ENCODE results near the gene ATP1A3.

ATP1A3 gene

DNA sequence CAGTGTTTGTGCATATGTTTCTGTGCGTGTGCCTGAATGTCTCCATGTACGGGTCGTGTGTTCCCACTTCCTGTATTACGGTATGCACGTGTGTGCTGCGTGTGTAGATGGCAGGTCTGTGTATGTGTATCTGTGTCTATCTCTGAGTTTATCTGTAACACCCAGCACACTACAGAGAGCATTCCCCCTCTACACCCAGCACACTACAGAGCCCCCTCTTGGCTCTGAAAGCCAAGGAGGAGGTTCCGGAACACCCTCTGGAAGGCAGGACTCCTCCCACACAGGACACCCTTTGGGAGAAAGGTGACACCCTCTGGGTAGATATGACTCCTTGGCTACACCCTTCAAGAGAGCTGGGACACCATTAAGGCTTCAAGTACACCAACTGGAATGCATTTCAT is 63.7 kb downstream of the ATP1A3 start:
- no peak for DNase-seq (ENCODE audit: low read depth in 1 of 2, low spot score in 1 of 2)

DNA sequence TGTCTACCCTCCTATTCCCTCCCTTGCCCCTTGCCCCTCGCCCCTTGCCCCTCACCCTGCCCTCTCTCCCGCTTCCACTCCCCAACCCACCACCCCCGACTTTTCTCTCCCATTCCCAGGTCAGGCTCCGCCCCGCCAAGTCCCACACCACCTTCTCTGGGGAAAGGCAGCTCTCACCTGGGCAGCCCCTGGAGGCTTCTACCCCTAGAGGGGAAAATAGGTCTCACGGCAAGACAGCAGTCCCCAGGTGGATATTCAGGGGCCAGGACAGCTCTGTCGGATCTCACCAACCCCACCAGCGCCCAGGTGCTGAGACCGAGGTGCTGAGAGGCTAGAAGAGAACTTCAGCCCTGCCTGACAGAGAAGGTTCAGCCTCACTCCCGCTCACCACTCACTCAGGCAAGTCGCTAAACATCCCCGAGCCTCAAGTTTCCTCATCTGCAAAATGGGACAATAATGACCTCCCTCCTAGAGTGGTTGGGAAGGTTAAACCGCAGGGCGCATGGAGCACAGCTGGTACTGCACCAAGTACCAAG is 64.4 kb downstream of the ATP1A3 start:
- DNase-seq (ENCODE audit: low read depth in 1 of 2, low spot score in 1 of 2) = no peak

DNA sequence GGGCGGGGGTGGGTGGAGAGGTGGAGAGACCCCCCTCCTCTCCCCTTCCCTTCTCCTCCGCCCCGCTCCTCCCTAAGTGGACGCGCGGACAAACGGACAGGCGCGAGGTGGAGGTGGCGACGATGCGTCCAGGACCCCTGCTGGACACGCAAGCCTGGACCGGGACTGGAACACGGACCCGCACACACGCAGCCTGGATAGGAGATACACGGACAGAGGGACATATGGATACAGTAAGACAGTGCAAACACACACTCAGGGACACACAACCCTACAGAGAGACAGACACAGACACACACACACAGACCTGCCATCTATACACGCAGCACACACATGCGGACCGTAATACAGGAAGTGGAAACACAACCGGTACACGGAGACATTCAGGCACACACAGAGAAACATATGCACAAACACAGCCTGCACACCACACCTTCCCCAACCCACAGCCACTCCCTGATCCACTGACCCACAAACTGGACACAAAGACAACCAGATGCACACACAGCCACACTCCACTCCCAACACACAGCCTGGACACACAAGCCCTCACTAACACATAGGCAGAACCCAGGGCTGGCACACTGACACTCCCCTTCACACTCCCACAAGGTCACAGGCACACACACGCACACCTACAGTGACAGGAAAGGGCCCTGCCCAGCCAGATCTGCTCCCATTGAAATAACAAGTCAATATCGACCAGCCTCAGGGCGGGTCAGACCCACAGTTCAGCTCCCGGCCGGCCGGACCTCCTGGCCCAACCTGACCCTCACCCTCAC is 65.1 kb downstream of the ATP1A3 start:
- DNase-seq (ENCODE audit: low read depth in 1 of 2, low spot score in 1 of 2) = no peak

DNA sequence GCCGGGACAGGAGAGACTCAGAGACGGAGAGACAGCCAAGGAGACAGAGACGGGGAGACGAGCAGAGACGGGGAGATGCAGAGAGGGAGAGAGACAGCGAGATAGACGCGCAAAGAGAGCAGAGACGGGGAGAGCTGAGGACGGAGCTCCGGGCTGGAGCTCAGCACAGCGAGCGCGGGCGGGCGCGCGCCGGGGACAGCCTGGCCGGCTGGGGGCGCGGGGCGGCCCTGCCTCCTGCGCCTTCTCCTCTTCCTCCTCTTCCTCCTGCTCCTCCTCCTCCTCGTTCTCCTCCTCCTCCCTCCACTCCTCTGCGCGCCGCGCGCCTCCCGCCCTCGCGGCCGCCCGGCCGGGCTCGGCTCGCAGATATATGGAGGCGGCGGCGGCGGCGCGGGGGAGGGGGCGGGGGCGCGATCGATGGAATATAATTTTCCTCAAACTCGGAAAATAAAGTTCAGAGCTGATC is 65.8 kb downstream of the ATP1A3 start, which contains the start of gene ERFL:
Gene ERFL (minus strand): TSS at position 229 of the 463 bp plus-strand sequence. CDS start 15,530 bp downstream, outside the sequence.
- no peak for DNase-seq (ENCODE audit: low read depth in 1 of 2, low spot score in 1 of 2)

DNA sequence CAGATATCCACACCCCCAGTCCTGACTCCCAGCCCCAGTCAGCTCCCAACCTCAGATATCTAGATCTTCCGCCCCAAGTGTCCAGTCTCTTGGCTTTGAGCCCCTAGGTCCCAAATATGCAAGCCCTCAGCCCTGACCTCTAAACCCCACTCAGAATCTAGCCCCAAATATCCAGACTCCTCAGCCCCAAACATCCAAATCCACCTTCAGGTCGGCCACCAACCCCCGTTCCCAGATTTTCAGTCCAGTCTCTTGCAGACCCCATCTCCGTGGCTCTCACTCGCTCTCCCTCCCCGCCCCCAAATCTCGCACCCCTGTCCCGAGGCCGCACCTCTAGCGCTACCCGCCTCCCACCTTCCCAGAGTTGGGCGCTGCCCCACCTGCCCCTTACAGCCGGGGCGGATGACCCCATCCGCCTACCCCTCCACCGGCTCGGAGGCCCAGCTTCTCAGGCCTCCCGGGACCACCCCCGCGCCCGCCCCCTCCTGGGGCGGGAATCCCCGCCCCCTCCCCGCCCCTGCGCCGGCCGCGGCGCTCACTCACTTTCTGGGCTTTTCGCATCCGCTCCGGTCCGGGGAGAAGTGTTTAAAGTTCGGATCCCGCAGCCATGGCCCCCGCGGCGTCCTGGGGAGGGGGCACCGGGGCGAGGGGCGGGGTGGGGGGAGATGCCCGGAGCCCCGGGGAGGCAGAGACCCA is 66.4 kb downstream of the ATP1A3 start:
- no peak for DNase-seq (ENCODE audit: low read depth in 1 of 2, low spot score in 1 of 2)

DNA sequence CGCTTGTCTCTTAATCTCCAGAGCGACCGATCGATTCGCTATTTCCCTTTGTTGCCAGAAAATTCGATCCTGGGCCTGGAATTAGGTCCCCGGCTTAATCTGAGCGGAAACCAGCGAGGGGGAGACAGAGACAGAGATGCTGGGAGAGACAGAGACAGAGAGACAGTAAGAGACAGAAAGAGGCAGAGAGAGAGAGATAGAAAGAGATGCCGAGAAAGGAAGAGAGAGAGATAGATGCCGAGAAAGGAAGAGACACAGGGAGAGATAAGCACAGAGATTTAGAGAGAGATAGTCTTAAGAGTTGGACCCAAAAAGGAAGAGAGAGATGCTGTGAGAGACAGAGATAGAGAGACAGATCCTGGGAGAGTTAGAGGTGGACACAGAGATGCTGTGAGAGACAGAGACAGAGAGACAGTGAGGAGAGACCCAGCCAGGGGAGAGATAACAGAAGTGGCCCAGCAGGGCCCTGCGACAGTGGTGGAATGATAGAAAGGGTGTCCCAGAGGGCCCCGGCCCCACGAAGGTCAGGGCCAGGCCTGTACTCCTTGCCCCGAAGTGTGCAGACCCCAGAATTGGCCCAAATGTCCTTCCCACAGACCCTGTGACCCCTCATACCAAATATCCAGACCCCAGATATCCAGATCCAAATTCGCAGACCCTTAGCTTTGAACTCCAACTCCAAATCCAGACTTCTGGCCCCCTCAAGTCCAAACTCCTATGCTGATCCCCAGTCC is 67.1 kb downstream of the ATP1A3 start:
- DNase-seq (ENCODE audit: low read depth in 1 of 2, low spot score in 1 of 2) = no peak

DNA sequence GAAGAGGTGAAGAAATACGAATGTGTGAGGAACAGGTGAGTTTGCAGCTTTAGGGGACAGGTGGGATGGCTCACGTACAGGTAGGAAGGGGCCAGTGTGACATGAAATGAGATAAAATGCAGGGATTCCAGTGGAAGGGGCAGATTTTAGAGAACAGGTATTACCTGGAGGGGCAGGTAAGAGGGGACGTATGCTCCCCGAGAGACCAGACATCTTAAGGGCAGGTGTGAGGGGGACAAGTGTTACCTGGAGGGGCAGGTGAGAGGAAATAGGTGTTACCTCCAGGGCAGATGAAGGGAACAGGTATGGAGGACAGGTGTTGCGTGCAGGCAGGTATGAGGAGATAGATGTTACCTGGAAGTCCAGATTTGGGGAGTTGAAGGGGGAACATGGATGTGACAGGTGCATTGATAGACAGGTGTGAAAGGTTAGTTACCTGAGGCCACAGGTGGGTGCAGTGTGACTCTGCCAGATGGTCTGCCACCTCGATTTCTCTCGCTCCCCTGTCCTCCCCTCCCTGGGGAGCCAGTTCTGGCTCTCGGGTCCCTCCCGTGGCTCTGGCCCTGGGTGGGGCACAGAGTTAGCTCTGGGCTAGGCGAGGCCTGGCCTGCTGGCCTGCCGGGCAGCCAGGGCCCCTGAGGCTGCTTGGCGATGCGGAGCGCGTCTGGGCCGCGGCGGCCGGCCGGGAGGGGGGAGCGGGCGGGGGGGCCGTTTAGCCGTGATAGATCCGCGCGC is 67.8 kb downstream of the ATP1A3 start:
- no peak for DNase-seq (ENCODE audit: low read depth in 1 of 2, low spot score in 1 of 2)

DNA sequence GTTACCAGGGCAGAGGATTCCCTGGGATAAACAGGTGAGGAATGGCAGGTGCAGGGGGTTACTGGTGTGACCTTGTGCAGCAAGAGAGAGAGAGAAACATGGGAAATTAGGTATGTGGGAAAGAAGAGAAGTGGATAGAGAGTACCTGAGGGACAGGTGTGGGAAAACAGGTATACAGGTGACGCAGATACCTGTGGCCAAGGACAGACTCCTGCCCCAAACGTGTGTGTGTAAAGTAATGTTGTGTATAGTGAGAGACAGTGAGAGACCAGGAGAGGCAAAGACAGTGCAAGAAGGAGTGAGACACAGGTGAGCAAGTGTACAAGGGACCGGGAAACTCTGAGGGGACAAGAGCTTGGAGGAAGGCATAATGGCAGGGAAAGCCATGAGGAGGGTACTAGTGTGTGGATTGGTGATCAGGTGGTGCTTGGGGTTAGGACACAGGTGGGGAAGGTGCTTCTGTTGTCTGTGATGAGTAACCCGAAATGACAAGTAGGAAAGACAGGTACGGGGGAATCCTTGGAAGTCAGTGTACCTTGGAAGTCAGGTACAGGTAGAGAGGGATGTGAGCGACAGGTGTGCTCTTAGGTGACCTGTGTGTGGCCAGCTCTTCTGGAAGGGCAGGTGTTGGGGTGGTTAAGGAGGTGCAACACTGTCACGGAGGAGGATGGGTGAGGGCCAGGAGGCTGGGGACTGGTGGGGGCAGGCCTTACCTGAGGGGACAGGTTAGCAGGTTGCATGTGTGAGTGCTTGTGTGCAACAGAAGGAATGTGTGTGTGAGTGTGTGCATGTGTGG is 68.6 kb downstream of the ATP1A3 start:
- no peak for DNase-seq (ENCODE audit: low read depth in 1 of 2, low spot score in 1 of 2)

DNA sequence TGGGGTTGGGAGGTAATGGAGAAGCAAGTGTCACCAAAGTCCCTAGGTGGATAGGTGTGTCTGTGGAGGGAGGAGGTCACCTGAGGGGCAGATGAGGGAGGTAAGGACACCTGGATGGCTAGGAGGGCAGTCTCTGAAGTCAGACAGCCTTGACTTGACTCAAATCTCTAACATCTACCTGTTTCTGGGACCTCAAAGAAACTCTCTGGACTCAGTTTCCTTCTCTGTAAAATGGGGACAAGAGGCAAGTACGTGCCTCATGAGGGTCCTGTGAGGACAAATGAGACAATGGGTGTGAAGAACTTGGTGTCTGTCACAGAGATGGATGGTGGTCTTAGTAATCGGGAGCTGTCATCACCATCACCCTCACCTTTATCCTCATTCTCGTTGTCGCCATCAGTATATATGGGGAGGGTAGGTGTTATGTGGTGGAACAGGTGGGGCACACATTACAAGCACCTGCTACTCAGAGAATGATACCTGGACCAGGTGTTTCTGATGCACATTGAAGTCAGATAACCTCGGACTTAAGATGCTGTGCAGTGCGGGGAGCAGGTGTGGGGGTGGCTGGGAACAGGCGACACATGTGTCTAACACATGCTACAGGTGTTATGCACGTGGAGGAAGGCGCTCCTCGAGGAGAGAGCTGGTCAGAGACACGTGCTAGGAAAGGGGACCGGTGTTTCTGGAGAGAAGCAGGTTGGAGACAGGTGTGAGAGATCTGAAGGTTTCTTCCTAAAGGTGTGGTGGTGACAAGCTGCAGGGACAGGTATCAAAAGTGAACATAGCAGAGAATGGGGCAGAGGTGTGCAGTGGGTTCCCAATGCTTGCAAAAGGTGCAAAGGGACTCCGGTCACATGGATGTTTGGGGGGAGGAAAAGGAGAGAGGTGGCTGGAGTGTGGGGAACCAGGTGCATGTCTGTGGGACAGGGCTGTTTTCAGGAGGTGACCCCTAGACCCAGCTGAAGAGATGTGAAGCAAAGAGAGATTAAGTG is 69.6 kb downstream of the ATP1A3 start:
- DNase-seq (ENCODE audit: low read depth in 1 of 2, low spot score in 1 of 2) = no peak

DNA sequence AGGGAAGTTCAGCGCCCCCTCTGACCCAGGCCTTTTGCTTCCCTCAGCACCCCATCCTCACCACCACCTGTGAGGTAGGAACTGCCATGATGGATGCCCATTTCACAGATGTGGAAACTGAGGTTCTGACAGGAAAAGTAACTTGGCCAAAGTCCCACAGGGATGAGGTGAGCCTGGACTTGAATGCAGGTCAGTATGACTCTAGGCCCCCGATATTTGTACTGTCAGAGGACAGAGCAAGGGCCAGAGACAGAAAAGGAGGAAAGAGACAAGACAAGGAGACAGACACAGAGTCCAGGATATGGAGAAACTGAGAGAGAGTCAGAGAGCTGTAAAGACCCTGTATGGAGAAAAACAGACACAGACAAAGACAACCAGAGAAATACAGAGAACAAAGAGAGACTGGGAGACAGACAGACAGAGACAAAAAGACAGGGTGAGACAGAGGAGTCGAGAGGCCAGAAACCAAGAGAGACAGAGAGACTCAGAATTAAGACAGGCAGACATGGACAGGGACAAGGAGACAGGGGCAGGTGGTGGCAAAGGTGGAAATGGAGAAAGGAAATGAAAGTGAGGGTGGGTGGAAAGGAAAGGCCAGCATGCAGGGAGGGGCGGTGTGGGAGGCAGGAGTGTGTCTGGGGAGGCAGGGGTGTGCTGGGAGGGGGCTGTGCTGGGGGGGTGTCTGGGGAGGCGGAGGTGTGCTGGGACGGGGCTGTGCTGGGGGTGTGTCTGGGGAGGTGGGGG is 70.8 kb downstream of the ATP1A3 start:
- DNase-seq (ENCODE audit: low read depth in 1 of 2, low spot score in 1 of 2) = no peak

DNA sequence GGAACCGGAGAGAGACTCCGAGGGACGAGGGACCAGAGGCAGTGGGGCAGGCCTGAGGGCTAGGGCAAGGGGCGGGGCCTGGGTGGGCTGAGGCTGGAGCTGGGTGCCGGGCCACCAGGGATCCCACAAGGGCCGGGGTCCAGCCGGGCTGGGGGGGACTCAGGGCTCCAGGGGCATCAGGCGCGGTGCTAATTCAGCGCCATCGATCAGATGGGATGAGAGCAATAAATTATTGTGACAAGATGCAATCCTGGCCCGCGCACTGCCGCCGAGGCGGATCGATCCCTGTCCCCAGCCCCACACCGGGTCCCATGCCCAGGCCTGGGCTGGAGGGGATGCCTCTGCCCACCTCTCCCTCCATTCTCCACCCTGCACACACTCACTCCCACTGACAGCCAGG is 71.4 kb downstream of the ATP1A3 start:
- DNase-seq (ENCODE audit: low read depth in 1 of 2, low spot score in 1 of 2) = no peak

DNA sequence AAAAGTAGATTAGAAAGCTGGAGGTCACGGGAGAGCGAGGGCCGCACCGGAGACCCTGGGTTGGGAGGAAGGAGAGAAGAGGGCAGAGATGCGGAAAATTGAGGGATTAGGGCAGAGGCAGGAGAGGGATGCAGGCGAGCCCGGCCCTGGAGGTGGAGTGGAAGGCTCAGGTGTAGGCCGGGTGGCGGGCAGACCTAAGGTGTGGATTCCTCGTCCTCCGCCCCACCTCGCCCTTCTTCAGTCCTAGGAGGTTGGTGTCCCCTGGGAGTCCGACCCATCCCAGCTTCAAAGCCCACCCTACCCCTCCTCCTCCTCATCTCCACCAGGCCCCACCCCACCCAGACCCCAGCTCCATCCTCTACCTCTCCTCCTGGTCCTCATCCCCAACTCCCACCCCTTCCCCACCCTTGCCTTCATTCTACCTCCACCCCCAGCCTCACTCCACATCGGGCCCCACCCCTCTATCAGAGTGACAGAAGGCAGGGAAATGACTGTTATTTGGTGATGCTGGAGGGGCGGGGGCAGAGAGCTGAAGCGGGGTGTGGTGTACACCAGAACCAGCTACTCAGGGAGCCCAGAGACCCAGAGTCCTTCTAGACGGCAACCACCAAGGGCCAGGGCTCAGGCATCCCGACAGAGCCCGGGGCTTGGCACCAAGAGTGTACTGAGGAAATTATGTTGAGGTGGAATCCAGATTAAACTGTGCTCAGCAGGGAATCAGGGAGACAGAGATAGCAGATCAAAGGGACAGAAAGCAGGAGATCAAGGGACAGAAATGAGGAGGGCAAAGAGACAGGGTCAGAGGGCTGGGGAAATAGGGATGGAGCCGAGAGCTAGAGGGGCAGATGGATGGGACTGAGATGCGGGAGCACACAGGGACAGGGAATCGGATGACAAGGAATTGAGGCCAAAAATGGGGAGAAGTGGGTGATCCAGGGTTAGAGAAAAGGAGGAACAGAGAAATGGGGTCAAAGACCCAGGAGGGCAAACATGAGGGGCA is 72.2 kb downstream of the ATP1A3 start:
- no peak for DNase-seq (ENCODE audit: low read depth in 1 of 2, low spot score in 1 of 2)

DNA sequence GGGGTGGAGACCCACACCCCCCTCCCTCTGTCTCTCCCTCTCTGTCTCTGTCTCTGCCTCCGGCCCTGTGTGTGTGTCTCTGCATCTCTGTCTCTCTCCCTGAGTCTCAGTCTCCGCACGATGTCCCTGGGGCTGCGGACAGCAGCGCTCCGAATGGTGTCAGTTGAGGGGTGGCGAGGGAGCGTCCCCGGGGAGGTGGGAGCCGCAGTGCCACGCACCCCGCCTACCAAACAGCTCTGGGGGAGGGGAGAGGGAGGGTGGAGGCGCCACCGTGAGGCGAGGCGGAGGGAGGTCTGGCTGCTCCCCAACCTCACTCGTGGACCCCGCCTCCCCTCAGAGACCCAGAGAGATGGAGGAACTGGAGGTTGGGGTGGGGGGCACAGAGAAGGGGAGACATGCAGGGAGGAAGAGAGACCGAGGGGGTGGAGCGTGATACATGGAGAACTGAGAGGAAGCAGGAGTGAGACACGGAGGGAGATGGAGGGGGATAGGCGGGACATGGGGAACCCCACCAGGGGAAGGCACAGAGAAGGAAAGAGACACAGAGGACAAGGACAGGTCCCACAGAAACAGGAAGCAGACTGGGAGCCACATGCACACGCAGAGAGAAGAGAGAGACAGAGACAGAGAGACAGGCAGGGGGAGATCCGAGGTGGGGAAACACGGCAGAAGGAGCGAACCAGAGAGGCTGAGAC is 73.0 kb downstream of the ATP1A3 start:
- no peak for DNase-seq (ENCODE audit: low read depth in 1 of 2, low spot score in 1 of 2)

DNA sequence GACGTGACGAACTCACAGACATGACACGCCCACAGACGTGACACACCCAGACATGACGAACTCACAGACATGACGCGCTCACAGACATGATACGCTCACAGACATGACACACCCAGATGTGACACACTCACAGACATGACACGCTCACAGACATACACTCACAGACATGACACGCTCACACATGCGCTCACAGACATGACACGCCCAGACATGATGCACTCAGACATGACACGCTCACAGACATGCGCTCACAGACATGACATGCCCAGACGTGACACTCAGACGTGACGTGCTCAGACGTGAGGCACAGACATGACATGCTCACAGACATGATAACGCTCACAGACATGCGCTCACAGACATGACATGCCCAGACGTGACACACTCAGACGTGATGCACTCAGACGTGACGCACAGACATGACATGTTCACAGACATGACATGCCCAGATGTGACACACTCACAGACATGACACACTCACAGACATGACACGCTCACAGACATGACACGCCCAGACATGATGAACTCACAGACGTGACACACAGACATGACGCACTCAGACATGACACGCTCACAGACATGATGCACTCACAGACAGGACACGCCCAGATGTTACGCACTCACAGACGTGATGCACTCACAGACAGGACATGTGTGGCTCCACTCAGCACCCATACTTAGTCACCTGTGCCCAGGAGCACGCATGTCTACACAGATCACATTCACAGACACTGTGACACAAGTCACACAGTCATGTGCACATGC is 73.9 kb downstream of the ATP1A3 start:
- no peak for DNase-seq (ENCODE audit: low read depth in 1 of 2, low spot score in 1 of 2)

DNA sequence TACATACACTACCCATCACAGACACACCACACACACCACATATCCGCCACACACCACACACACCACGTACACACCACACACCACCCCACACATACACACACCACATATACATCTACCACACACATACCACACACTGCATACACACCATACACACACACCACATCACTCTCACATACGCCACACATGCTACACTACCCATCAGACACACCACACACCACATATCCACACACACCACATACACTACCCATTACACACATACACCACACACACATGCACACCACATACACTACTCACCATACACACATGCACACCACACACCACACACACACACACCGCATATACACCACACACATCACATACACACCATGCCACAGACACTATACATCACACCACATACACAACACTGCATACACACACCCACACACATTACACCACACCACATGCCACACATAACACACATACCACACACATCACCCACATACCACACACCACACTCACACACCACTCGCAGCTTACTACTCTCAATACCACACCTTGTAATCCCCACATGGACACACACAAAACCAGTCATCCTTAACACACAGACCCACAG is 75.3 kb downstream of the ATP1A3 start:
- DNase-seq (ENCODE audit: low read depth in 1 of 2, low spot score in 1 of 2) = no peak
